ENCODE data around the gene TAGLN. TPM values are rescaled to one million over a fixed set of nuclear protein-coding genes. Genes with fewer than 3 reads are reported as not detected.

TAGLN gene
- polyA plus RNA-seq, 1 of the 3 experiments (the other 2 are of a cell fraction) = 519 TPM

DNA sequence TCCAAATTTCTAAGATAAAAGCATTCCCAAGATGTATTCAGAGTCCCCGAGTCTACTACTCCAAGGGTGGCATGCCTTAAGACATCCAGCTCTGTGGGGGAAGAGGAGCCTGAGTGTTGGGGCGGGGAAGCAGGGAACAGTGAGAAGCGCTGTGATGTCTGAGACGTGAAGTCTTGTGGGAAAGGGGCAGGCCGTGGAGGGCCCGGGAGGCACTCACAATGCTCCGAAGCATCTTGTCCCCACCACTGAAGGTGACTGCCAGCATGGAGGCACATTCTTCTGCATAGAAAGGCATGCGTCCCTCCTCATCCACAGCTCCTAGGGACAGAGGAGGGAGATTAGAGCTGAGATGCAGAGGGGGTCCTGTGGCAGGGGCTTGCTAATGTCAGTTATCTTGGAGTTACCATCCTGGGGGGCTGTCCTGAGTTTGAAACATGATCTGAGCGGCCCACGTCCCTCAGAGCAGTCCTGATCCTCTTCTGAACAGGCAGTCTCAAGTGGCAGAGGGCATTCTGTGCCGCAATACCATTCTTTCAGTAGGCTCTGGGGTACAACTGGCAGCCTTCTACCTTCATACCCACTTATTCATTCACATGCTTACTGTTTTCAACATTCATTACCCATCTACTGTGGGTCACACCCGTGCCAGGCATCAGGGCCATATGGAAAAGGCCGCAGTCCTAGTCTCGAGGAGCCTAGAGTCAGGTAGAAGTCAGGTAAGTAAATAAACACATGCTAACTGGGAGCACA is 24.0 kb downstream of the TAGLN start:
- 97% methylated on average over 14 of the region's 14 CpGs for WGBS (ENCODE audit: low lambda C conversion rate)
- H3K4me1 ChIP-seq (ENCODE audit: control insufficient read depth in 1 of 2, insufficient read depth in 2 of 2, low read depth in 1 of 2, low read length in 1 of 2) = peaks cover 2 to 11% of the 10 kb centered on the region in 2 experiments; a peak in 2 of 4 replicates
- ChIA-PET POLR2A (interaction anchor here (1.3 kb wide), 1 partner anchor 8 kb away, joined by 4 read pairs; the partner anchor contains the start of gene PCSK7), CTCF (no interaction called here)
- no peaks in the 10 kb centered on the region for H3K79me2 ChIP-seq (ENCODE audit: insufficient read depth)
- H3K27me3 ChIP-seq (ENCODE audit: insufficient read depth) = no peaks in the 10 kb centered on the region
- H3K9ac ChIP-seq = no peak overlapping the region
- H2AFZ ChIP-seq (ENCODE audit: low read depth) = no peak overlapping the region
- H3K27ac ChIP-seq (ENCODE audit: low read depth in 2 of 2, low read length in 1 of 2) = no peak overlapping the region
- H3K36me3 ChIP-seq (replicated peaks in 1 of 2; ENCODE audit: control insufficient read depth in 1 of 2, insufficient read depth in 2 of 2, low read length in 1 of 2) = peaks cover 25 to 72% of the 10 kb centered on the region in 2 experiments
- H3F3A ChIP-seq (replicated peaks; ENCODE audit: insufficient read depth) = peaks cover 13% of the 10 kb centered on the region
- no peak overlapping the region for H3K4me3 ChIP-seq (ENCODE audit: low read depth in 2 of 2, low read length in 1 of 2)
- H3K9me2 ChIP-seq = no peaks in the 10 kb centered on the region
- H3K9me3 ChIP-seq = no peaks in the 10 kb centered on the region
- no peak for DNase-seq
- TF ChIP-seq MXI1 (IDR thresholded peaks at IDR 0.05; ENCODE audit: low read depth, low read length) (no peak), POLR2AphosphoS5 (IDR thresholded peaks at IDR 0.05; ENCODE audit: low read depth, low read length) (no peak), SIN3A (IDR thresholded peaks at IDR 0.05; ENCODE audit: borderline replicate concordance, low read depth, low read length) (no peak), TAF1 (IDR thresholded peaks at IDR 0.05; ENCODE audit: borderline replicate concordance, low read depth, low read length) (no peak), RXRA (IDR thresholded peaks at IDR 0.05; ENCODE audit: borderline replicate concordance, low read depth) (no peak), TCF12 (IDR thresholded peaks at IDR 0.05) (no peak), FOSL2 (IDR thresholded peaks at IDR 0.05; ENCODE audit: borderline replicate concordance, low read depth) (no peak), GABPA (IDR thresholded peaks at IDR 0.05; ENCODE audit: low read depth) (no peak), GATA2 (CRISPR knock-in tag; IDR thresholded peaks at IDR 0.05) (no peak), EP300 (IDR thresholded peaks at IDR 0.05; ENCODE audit: borderline replicate concordance in 1 of 2, low read depth in 1 of 2, low read length in 1 of 2) (no peak), TEAD4 (IDR thresholded peaks at IDR 0.05; ENCODE audit: borderline replicate concordance, insufficient read depth) (no peak), RFX5 (IDR thresholded peaks at IDR 0.05; ENCODE audit: low read length) (no peak)
- TF ChIP-seq, protein P1, sequence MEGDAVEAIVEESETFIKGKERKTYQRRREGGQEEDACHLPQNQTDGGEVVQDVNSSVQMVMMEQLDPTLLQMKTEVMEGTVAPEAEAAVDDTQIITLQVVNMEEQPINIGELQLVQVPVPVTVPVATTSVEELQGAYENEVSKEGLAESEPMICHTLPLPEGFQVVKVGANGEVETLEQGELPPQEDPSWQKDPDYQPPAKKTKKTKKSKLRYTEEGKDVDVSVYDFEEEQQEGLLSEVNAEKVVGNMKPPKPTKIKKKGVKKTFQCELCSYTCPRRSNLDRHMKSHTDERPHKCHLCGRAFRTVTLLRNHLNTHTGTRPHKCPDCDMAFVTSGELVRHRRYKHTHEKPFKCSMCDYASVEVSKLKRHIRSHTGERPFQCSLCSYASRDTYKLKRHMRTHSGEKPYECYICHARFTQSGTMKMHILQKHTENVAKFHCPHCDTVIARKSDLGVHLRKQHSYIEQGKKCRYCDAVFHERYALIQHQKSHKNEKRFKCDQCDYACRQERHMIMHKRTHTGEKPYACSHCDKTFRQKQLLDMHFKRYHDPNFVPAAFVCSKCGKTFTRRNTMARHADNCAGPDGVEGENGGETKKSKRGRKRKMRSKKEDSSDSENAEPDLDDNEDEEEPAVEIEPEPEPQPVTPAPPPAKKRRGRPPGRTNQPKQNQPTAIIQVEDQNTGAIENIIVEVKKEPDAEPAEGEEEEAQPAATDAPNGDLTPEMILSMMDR (IDR thresholded peaks at IDR 0.05) = no peak
- TF ChIP-seq, protein P2, sequence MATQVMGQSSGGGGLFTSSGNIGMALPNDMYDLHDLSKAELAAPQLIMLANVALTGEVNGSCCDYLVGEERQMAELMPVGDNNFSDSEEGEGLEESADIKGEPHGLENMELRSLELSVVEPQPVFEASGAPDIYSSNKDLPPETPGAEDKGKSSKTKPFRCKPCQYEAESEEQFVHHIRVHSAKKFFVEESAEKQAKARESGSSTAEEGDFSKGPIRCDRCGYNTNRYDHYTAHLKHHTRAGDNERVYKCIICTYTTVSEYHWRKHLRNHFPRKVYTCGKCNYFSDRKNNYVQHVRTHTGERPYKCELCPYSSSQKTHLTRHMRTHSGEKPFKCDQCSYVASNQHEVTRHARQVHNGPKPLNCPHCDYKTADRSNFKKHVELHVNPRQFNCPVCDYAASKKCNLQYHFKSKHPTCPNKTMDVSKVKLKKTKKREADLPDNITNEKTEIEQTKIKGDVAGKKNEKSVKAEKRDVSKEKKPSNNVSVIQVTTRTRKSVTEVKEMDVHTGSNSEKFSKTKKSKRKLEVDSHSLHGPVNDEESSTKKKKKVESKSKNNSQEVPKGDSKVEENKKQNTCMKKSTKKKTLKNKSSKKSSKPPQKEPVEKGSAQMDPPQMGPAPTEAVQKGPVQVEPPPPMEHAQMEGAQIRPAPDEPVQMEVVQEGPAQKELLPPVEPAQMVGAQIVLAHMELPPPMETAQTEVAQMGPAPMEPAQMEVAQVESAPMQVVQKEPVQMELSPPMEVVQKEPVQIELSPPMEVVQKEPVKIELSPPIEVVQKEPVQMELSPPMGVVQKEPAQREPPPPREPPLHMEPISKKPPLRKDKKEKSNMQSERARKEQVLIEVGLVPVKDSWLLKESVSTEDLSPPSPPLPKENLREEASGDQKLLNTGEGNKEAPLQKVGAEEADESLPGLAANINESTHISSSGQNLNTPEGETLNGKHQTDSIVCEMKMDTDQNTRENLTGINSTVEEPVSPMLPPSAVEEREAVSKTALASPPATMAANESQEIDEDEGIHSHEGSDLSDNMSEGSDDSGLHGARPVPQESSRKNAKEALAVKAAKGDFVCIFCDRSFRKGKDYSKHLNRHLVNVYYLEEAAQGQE (IDR thresholded peaks at IDR 0.05; ENCODE audit: low read depth, low read length) = no peak
- TF ChIP-seq, protein P3, sequence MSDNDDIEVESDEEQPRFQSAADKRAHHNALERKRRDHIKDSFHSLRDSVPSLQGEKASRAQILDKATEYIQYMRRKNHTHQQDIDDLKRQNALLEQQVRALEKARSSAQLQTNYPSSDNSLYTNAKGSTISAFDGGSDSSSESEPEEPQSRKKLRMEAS (IDR thresholded peaks at IDR 0.05; ENCODE audit: low read depth) = no peak
- H3K4me2 ChIP-seq = no peak overlapping the region
- H4K20me1 ChIP-seq (ENCODE audit: insufficient read depth) = no peaks in the 10 kb centered on the region
